A549 treated with Mapracorat at 1 μM for 4 hours (cell line): Measurements from ENCODE around the gene NEUROG3. TPM values are rescaled to one million over a fixed set of nuclear protein-coding genes. Genes with fewer than 3 reads are reported as not detected.

Experiments
- total RNA-seq: library from RNA; stranded (reverse); fragments of 200-300 nt; extraction: Qiagen RNA extraction; gene quantifications from 5 replicates; pipeline ENCODE4 v1.2.3, GENCODE V29; 2022

NEUROG3 gene, protein sequence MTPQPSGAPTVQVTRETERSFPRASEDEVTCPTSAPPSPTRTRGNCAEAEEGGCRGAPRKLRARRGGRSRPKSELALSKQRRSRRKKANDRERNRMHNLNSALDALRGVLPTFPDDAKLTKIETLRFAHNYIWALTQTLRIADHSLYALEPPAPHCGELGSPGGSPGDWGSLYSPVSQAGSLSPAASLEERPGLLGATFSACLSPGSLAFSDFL
- not detected in 5 replicates for total RNA-seq

DNA sequence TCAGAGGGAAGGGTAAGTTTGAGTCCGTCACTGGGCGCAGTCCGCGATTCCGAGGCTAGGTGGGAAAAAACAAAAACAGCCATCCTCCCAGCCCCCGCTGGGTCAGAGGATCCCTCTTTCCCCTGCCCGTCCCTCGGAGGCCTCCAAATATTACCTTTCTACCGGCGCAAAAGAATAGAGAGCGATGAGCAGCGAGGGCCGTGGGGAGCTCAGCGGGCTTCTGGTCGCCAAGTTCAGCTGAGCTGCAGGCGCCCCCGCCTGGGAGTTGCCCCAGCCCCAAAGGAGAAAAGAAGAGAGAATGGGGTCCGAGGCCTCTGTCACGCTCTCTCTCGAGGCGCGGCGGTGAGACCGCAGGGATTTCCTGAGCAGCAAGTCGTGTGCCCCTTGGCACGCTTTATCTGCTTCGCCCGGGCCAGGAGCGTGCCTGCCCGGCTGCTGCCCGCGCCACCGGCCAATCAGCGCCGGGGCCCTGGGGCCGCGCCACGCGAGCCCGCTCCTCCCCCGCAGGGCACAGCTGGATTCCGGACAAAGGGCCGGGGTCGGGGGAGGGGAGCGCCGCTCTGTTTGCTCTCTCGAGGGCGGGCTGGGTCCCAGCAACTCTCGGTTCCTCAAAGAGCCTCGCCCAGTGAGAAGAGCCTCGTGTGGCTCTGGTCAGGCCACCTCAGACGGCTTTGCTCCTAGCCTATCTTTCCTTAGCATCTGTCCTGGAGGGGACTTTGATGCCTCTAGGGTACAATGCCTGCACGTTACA, at the start of gene NEUROG3:
TSS of gene NEUROG3 (minus strand) at position 367 of the 751 bp plus-strand sequence. CDS start 379 bp downstream, outside the sequence.

Other genes starting within 250 kb of the NEUROG3 start
- 0.08 to 0.19 TPM (median 0.14 TPM) in 5 replicates for gene TACR2, start 156.5 kb downstream of the NEUROG3 start, total RNA-seq
- gene TSPAN15, start 122.0 kb downstream of the NEUROG3 start, total RNA-seq: 83.0 to 108 TPM (median 104 TPM) in 5 replicates
- gene FAM241B, start 56.8 kb upstream of the NEUROG3 start, total RNA-seq: 15.9 to 17.9 TPM (median 17.7 TPM) in 5 replicates
- 0.11 to 0.26 TPM (median 0.24 TPM) in 4 of 5 replicates, not detected in the other for gene COL13A1, start 228.5 kb upstream of the NEUROG3 start, total RNA-seq